Motor neuron (in vitro differentiated cells): ENCODE data around the gene USP17L15. TPM values are rescaled to one million over a fixed set of nuclear protein-coding genes. Genes with fewer than 3 reads are reported as not detected.
"Not testable (repeated sequence)": the region's sequence is repeated elsewhere in the genome, so short reads cannot be mapped to it uniquely, and the experiment has no call there.

ENCODE experiments used
- ATAC-seq, 8 experiments: fragments of 200-7000 bp; cut with Tn5 transposase; replicated peaks in 6 of 8; 2 replicates each; pipeline ENCODE4 v1.8.0; 2021; ENCODE audit warnings: mild to moderate bottlenecking in 8 of 8, moderate library complexity in 8 of 8
- H3K27ac ChIP-seq, 2 donors: fragments of 250-450 bp; sonication (Bioruptor Pico); 2 replicates each; pipeline ENCODE4 v1.9.0; 2021; ENCODE audit warnings: antibody characterized with exemption in 2 of 2, mild to moderate bottlenecking in 2 of 2, moderate library complexity in 1 of 2
- H3K4me1 ChIP-seq, 2 donors: fragments of 250-450 bp; sonication (Bioruptor Pico); replicated peaks in 1 of 2; 2 replicates each; pipeline ENCODE4 v1.6.1; 2021; ENCODE audit warnings: antibody characterized with exemption in 2 of 2, mild to moderate bottlenecking in 2 of 2, moderate library complexity in 1 of 2
- H3K4me3 ChIP-seq, 5 donors: fragments of 250-450 bp; sonication (Bioruptor Pico); 2 replicates each; pipeline ENCODE4 v1.9.0; 2021; ENCODE audit warnings: antibody characterized with exemption in 5 of 5, mild to moderate bottlenecking in 5 of 5, moderate library complexity in 4 of 5
- WGBS, 10 experiments: fragments of 450-650 bp; shearing (Covaris generic); methylation state at CpG; one replicate each; pipeline ENCODE4 v1.0.0; 2022; 5-methylcytosine and 5-hydroxymethylcytosine counted together
- in situ Hi-C, 9 experiments: fragments of 400-800 bp; cut with MboI; loops; one replicate each; pipeline ENCODE4 v1.15.0; 2021; ENCODE audit warnings: low sequenced_read_pairs in 9 of 9, low pct_unique_long_range_greater_than_20kb in 2 of 9; ENCODE audit not compliant: unreplicated experiment in 9 of 9
- total RNA-seq, 8 experiments: library from RNA; unstranded; fragments of 300-600 nt; gene quantifications; 2 replicates each; pipeline versions ENCODE4 v1.2.3 to v1.2.4, GENCODE V29; 2022

The USP17L15 gene
- total RNA-seq, 8 experiments from 2014 or later: 0.13 TPM; not detected in 7

DNA sequence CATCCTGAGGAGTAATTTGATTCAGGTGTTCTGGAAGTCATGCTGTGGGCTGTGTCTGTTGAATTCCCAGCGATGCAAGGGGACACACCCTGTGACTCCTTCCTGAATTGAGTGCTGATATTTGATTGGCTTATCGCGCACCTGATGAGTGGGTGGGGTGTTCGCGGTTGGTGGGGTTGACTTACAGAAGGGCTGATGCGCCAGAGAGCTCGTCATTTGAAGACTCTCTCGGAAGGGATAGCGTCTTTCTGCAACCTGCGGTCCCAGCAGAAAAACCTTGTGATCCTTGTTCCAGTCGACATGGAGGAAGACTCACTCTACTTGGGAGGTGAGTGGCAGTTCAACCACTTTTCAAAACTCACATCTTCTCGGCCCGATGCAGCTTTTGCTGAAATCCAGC, 28.4 kb downstream of the USP17L15 start, which contains the start of gene USP17L21:
USP17L21 (plus strand) TSS at position 301 of the 400 bp plus-strand sequence; CDS start at position 301, 0 bp downstream.
- ATAC-seq, in situ Hi-C loops, H3K4me1 ChIP-seq, H3K4me3 ChIP-seq, H3K27ac ChIP-seq: not testable (repeated sequence)
- no CpG with 5 or more reads among the region's 13 CpGs for WGBS, 10 experiments

DNA sequence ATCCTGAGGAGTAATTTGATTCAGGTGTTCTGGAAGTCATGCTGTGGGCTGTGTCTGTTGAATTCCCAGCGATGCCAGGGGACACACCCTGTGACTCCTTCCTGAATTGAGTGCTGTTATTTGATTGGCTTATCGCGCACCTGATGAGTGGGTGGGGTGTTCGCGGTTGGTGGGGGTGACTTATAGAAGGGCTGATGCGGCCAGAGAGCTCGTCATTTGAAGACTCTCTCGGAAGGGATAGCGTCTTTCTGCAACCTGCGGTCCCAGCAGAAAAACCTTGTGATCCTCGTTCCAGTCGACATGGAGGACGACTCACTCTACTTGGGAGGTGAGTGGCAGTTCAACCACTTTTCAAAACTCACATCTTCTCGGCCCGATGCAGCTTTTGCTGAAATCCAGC, 33.1 kb downstream of the USP17L15 start, which contains the start of gene USP17L22:
USP17L22 (plus strand) TSS at position 301 of the 400 bp plus-strand sequence; CDS start at position 301, 0 bp downstream.
- H3K4me3 ChIP-seq, in situ Hi-C loops, H3K4me1 ChIP-seq, H3K27ac ChIP-seq, ATAC-seq: not testable (repeated sequence)
- no CpG with 5 or more reads among the region's 15 CpGs for WGBS, 10 experiments

DNA sequence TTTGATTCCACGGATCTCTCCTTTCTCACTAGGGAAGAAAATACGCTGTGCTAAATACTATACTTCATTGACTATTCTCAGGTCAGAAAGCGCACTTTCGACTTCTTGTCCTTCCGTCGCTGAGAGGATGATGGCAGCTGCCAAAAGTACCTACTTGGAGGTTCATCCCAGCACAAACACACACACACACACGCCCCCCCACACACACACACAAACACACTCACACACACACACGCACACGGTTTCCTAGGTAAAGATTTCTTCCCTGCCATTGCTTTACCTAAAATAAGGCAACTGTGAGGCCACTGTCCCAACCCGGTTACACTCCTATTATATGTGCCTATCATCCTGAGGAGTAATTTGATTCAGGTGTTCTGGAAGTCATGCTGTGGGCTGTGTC, 37.5 kb downstream of the USP17L15 start:
- in situ Hi-C loops, ATAC-seq: not testable (repeated sequence)
- no CpG with 5 or more reads among the region's 10 CpGs for WGBS, 10 experiments

More for the DNA sequence above, 37.5 kb downstream of the USP17L15 start:
- not testable (repeated sequence) for H3K4me3 ChIP-seq, H3K27ac ChIP-seq, H3K4me1 ChIP-seq

Other genes starting within 250 kb of the USP17L15 start
- not detected for gene FAM90A26, start 64.0 kb upstream of the USP17L15 start, total RNA-seq
- gene USP17L10, start 23.7 kb upstream of the USP17L15 start, total RNA-seq: not detected
- gene USP17L11, start 19.0 kb upstream of the USP17L15 start, total RNA-seq: under 1 TPM in 3 of 8 experiments, not detected in 5; 0.24 to 0.33 (median 0.29) TPM
- gene USP17L12, start 14.2 kb upstream of the USP17L15 start, total RNA-seq: not detected
- gene USP17L13, start 9.5 kb upstream of the USP17L15 start, total RNA-seq: not detected
- not detected for gene USP17L17, start 9.5 kb downstream of the USP17L15 start, total RNA-seq
- not detected for gene USP17L18, start 14.2 kb downstream of the USP17L15 start, total RNA-seq
- not detected for gene USP17L19, start 19.0 kb downstream of the USP17L15 start, total RNA-seq
- not detected for gene USP17L20, start 23.7 kb downstream of the USP17L15 start, total RNA-seq
- gene USP17L21, start 28.5 kb downstream of the USP17L15 start, total RNA-seq: not detected
- gene USP17L22, start 33.2 kb downstream of the USP17L15 start, total RNA-seq: under 1 TPM in 1 of 8 experiments, not detected in 7; 0.19 TPM
- not detected for gene USP17L24, start 90.8 kb downstream of the USP17L15 start, total RNA-seq
- not detected for gene USP17L25, start 95.5 kb downstream of the USP17L15 start, total RNA-seq
- not detected for gene USP17L26, start 100.3 kb downstream of the USP17L15 start, total RNA-seq
- gene USP17L5, start 105.0 kb downstream of the USP17L15 start, total RNA-seq: not detected
- gene USP17L27, start 109.8 kb downstream of the USP17L15 start, total RNA-seq: not detected
- not detected for gene USP17L28, start 114.5 kb downstream of the USP17L15 start, total RNA-seq
- gene USP17L29, start 119.3 kb downstream of the USP17L15 start, total RNA-seq: not detected
- not detected for gene USP17L30, start 128.7 kb downstream of the USP17L15 start, total RNA-seq
- not detected for gene DEFB131A, start 210.0 kb downstream of the USP17L15 start, total RNA-seq